ENCODE results near the gene CHRNB2.

CHRNB2 gene

GRCh38 chr1:154586641-154587040 is 19.1 kb downstream of the CHRNB2 start:
- no peak overlapping the region for H3K4me3 ChIP-seq (ENCODE audit: low read length, poor library complexity, severe bottlenecking)
- TF ChIP-seq EZH2phosphoT487 (IDR thresholded peaks at IDR 0.05; ENCODE audit: borderline replicate concordance) (no peak), CTCF (conservative IDR thresholded peaks at IDR 0.05; ENCODE audit: low read length) (no peak)
- peaks cover 100% of the 10 kb centered on the region for H3K36me3 ChIP-seq (ENCODE audit: insufficient read depth, low read length)

GRCh38 chr1:154589780-154590179 is 22.2 kb downstream of the CHRNB2 start:
- Histone ChIP-seq H3K4me2 (ENCODE audit: low read depth, low read length, poor library complexity, severe bottlenecking) (no peak overlapping the region), H3K36me3 (ENCODE audit: insufficient read depth, low read length) (peaks cover 98% of the 10 kb centered on the region), H3K27me3 (ENCODE audit: insufficient read depth, low read length, poor library complexity, severe bottlenecking) (no peaks in the 10 kb centered on the region), H3K4me1 (ENCODE audit: insufficient read depth, low read length, poor library complexity, severe bottlenecking) (no peaks in the 10 kb centered on the region), H4K20me1 (ENCODE audit: insufficient read depth, low read length, poor library complexity, severe bottlenecking) (no peaks in the 10 kb centered on the region), H2AFZ (ENCODE audit: low read length) (no peak overlapping the region), H3K4me3 (ENCODE audit: low read length, poor library complexity, severe bottlenecking) (no peak overlapping the region), H3K9me2 (replicated peaks; ENCODE audit: low read depth, low read length) (no peaks in the 10 kb centered on the region), H3K9me3 (ENCODE audit: insufficient read depth, low read depth, low read length) (no peaks in the 10 kb centered on the region), H3K79me2 (ENCODE audit: insufficient read depth, low read length) (no peaks in the 10 kb centered on the region), H3F3A (ENCODE audit: low read depth) (no peaks in the 10 kb centered on the region), H3K9ac (ENCODE audit: low read depth, low read length, poor library complexity, severe bottlenecking) (no peak overlapping the region)
- no peak for TF ChIP-seq EZH2phosphoT487 (IDR thresholded peaks at IDR 0.05; ENCODE audit: borderline replicate concordance)
- no peak for TF ChIP-seq CTCF (conservative IDR thresholded peaks at IDR 0.05; ENCODE audit: low read length)

More at GRCh38 chr1:154586641-154587040, 19.1 kb downstream of the CHRNB2 start:
- H3K4me2 ChIP-seq (ENCODE audit: low read depth, low read length, poor library complexity, severe bottlenecking) = no peak overlapping the region
- no peaks in the 10 kb centered on the region for H3K79me2 ChIP-seq (ENCODE audit: insufficient read depth, low read length)
- no peaks in the 10 kb centered on the region for H3K27me3 ChIP-seq (ENCODE audit: insufficient read depth, low read length, poor library complexity, severe bottlenecking)
- no peaks in the 10 kb centered on the region for H3K9me2 ChIP-seq (replicated peaks; ENCODE audit: low read depth, low read length)
- no peaks in the 10 kb centered on the region for H3K4me1 ChIP-seq (ENCODE audit: insufficient read depth, low read length, poor library complexity, severe bottlenecking)
- no peak overlapping the region for H3K9ac ChIP-seq (ENCODE audit: low read depth, low read length, poor library complexity, severe bottlenecking)
- no peaks in the 10 kb centered on the region for H4K20me1 ChIP-seq (ENCODE audit: insufficient read depth, low read length, poor library complexity, severe bottlenecking)
- H3K9me3 ChIP-seq (ENCODE audit: insufficient read depth, low read depth, low read length) = no peaks in the 10 kb centered on the region
- no peaks in the 10 kb centered on the region for H3F3A ChIP-seq (ENCODE audit: low read depth)
- H2AFZ ChIP-seq (ENCODE audit: low read length) = no peak overlapping the region

- TF ChIP-seq EZH2phosphoT487 (IDR thresholded peaks at IDR 0.05; ENCODE audit: borderline replicate concordance) = no peak
- no peak for TF ChIP-seq CTCF (conservative IDR thresholded peaks at IDR 0.05; ENCODE audit: low read length)
- no peak overlapping the region for H3K9ac ChIP-seq (ENCODE audit: low read depth, low read length, poor library complexity, severe bottlenecking)
- H2AFZ ChIP-seq (ENCODE audit: low read length) = no peak overlapping the region
- H4K20me1 ChIP-seq (ENCODE audit: insufficient read depth, low read length, poor library complexity, severe bottlenecking) = no peaks in the 10 kb centered on the region
- H3K4me1 ChIP-seq (ENCODE audit: insufficient read depth, low read length, poor library complexity, severe bottlenecking) = no peaks in the 10 kb centered on the region
- H3K9me2 ChIP-seq (replicated peaks; ENCODE audit: low read depth, low read length) = no peaks in the 10 kb centered on the region
- H3K4me3 ChIP-seq (ENCODE audit: low read length, poor library complexity, severe bottlenecking) = no peak overlapping the region
- H3K9me3 ChIP-seq (ENCODE audit: insufficient read depth, low read depth, low read length) = no peaks in the 10 kb centered on the region
- no peaks in the 10 kb centered on the region for H3K79me2 ChIP-seq (ENCODE audit: insufficient read depth, low read length)
- H3F3A ChIP-seq (ENCODE audit: low read depth) = no peaks in the 10 kb centered on the region
- H3K27me3 ChIP-seq (ENCODE audit: insufficient read depth, low read length, poor library complexity, severe bottlenecking) = no peaks in the 10 kb centered on the region
- no peak overlapping the region for H3K4me2 ChIP-seq (ENCODE audit: low read depth, low read length, poor library complexity, severe bottlenecking)
- H3K36me3 ChIP-seq (ENCODE audit: insufficient read depth, low read length) = peaks cover 96% of the 10 kb centered on the region
Observed at GRCh38 chr1:154590756-154591155, 23.2 kb downstream of the CHRNB2 start.
